ENCODE results near the gene ARHGAP11A. TPM values are rescaled to one million over a fixed set of nuclear protein-coding genes. Genes with fewer than 3 reads are reported as not detected.
A peak's percentile ranks its signal among the peaks of the same experiment; 100 is the strongest.

ARHGAP11A gene
- total RNA-seq, 1 donor from 2014 or later = 1.1 TPM

DNA sequence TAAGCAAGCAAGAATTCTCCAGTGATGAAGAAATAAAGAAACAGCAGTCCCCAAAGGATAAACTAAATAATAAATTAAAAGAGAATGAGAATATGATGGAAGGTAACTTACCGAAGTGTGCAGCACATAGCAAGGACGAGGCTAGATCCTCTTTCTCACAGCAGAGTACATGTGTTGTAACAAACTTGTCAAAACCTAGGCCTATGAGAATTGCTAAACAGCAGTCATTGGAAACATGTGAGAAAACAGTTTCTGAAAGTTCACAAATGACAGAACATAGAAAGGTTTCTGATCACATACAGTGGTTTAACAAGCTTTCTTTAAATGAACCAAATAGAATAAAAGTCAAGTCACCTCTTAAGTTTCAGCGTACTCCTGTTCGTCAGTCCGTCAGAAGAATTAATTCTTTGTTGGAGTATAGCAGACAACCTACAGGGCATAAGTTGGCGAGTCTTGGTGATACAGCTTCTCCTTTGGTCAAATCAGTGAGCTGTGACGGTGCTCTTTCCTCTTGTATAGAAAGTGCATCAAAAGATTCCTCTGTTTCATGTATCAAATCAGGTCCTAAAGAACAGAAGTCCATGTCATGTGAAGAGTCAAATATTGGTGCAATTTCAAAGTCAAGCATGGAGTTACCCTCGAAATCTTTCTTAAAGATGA, 21.7 kb downstream of the ARHGAP11A start:
- no peak for DNase-seq (ENCODE audit: low read depth)
- FAIRE-seq = peak; percentile 18
- Histone ChIP-seq H3K27me3 (ENCODE audit: control insufficient read depth, insufficient read depth, low read length) (no peaks in the 10 kb centered on the region), H3K4me3 (ENCODE audit: low read depth, low read length) (no peak overlapping the region), H3K36me3 (ENCODE audit: control insufficient read depth, insufficient read depth, low read length) (peaks cover 4% of the 10 kb centered on the region)
- TF ChIP-seq, protein P1, sequence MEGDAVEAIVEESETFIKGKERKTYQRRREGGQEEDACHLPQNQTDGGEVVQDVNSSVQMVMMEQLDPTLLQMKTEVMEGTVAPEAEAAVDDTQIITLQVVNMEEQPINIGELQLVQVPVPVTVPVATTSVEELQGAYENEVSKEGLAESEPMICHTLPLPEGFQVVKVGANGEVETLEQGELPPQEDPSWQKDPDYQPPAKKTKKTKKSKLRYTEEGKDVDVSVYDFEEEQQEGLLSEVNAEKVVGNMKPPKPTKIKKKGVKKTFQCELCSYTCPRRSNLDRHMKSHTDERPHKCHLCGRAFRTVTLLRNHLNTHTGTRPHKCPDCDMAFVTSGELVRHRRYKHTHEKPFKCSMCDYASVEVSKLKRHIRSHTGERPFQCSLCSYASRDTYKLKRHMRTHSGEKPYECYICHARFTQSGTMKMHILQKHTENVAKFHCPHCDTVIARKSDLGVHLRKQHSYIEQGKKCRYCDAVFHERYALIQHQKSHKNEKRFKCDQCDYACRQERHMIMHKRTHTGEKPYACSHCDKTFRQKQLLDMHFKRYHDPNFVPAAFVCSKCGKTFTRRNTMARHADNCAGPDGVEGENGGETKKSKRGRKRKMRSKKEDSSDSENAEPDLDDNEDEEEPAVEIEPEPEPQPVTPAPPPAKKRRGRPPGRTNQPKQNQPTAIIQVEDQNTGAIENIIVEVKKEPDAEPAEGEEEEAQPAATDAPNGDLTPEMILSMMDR (IDR thresholded peaks at IDR 0.05; ENCODE audit: insufficient read depth, low read length, severe bottlenecking) = no peak

DNA sequence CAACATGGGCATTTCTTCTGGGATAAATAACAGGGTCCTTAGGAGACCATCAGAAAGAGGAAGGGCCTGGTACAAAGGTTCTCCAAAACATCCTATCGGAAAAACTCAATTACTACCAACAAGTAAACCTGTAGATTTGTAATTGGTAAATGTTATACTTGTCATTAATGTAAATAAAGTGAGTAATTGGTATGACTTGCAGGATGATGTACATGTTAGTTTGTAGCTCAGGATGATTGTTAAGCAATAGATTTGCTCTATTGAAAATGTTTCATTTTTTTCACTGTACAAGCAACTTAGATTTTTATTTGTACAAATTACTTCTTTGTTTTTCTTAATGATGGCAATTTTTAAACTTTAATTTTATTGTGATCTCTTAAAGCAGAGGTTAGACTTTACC, 22.4 kb downstream of the ARHGAP11A start:
- H3K4me3 ChIP-seq (ENCODE audit: low read depth, low read length) = no peak overlapping the region
- FAIRE-seq = no peak
- no peaks in the 10 kb centered on the region for H3K27me3 ChIP-seq (ENCODE audit: control insufficient read depth, insufficient read depth, low read length)
- TF ChIP-seq, protein P1 (IDR thresholded peaks at IDR 0.05; ENCODE audit: insufficient read depth, low read length, severe bottlenecking) = no peak
- H3K36me3 ChIP-seq (ENCODE audit: control insufficient read depth, insufficient read depth, low read length) = peaks cover 4% of the 10 kb centered on the region
- DNase-seq (ENCODE audit: low read depth) = peak; percentile 76

DNA sequence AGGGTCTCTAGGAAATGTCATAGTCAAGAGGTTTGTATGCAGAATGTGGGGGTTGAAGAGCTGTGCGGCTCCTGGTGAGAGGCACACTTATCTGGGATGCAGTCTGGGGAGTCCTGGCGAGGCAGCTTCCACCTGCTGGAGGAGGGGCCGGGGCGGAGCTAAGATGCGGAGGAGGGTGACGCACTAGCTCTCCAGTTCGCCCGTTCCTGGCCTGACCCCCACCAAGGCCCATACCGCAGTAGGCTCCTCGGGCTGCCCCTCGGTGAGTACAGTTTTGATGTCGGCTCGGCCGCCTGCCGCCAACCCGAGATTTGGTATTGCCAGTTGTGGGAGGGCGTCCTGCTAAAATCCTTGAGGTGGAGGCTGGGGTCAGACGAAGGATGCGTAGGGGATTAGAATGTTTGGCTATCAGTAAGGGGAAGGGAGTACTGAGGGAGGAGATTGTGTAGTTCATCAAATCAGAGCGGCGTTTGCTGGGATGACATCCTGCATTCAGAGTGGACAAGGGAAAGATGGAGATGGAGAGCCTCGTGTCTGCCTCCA, 26.3 kb downstream of the ARHGAP11A start, which contains the start of gene SCG5:
TSS of gene SCG5 (plus strand) at position 194 of the 543 bp plus-strand sequence. CDS start 1,883 bp downstream, outside the sequence.
- DNase-seq (ENCODE audit: low read depth) (peak; percentile 38), FAIRE-seq (no peak)
- H3K4me3 ChIP-seq (ENCODE audit: low read depth, low read length) = peak within 1 kb of the TSS; percentile 33
- TF ChIP-seq, protein P1 (IDR thresholded peaks at IDR 0.05; ENCODE audit: insufficient read depth, low read length, severe bottlenecking) = no peak
- no peaks in the 10 kb centered on the region for H3K27me3 ChIP-seq (ENCODE audit: control insufficient read depth, insufficient read depth, low read length)
- no peaks in the 10 kb centered on the region for H3K36me3 ChIP-seq (ENCODE audit: control insufficient read depth, insufficient read depth, low read length)

DNA sequence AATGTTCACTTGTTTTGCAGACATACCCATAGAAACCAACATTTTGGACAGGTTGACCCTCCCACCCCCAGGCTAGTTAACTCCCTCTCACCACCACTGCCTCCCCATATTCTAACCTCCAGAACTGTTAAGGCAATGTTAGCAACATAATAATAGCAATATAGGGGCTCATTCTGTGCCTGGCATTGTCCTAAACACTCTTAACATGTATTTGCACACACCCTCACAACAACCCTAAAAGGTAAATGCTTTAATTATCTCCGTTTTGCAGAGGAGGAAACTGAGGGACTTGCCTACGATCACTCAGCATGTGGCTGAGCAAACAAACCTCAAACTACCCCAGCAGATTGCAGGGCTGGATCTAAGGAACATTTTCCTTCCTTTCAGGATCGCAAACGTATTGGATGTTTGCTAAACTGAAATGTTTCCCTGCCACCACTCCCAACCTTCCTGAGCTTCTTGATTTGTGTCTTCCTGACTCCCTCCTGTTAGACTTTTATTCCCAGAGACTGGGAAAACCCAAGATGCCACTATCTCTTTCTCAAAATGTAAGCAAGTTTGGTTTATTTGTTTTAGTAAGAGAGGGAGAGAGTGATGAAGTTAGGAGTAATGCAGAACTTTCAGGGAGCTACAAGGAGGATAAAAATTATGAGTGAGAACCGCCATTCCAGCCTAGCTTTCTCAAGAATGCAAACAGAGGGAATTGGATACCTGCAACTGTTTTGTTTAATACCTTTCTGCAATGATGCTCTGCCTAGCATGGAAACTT, 27.5 kb downstream of the ARHGAP11A start:
- Histone ChIP-seq H3K36me3 (ENCODE audit: control insufficient read depth, insufficient read depth, low read length) (no peaks in the 10 kb centered on the region), H3K4me3 (ENCODE audit: low read depth, low read length) (no peak overlapping the region), H3K27me3 (ENCODE audit: control insufficient read depth, insufficient read depth, low read length) (no peaks in the 10 kb centered on the region)
- FAIRE-seq (no peak), DNase-seq (ENCODE audit: low read depth) (no peak)
- TF ChIP-seq, protein P1 (IDR thresholded peaks at IDR 0.05; ENCODE audit: insufficient read depth, low read length, severe bottlenecking) = no peak

DNA sequence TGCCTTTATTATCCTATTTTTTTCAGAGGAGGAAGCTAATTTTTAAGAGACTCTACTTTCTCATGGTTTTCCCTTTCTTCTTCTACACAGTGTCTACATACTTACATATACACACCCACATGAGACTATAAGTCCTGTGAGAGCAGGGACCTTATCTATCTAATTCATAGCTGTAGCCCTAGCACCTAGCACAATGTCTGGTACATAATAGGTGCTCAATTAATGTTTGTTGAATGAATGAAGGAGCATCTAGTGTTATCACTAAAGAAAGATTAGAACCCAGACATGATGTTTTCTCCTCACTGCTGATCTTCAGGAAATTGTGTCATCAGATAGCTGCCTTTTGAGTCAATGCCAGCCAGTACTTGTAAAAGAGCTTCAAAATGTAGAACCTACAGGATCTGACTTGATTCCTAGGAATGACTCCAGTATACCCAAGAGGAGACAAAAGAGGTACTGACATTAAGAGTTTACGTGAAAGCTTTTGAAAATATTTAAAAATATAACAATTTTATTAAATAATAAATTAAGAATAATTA, 28.7 kb downstream of the ARHGAP11A start:
- Histone ChIP-seq H3K27me3 (ENCODE audit: control insufficient read depth, insufficient read depth, low read length) (no peaks in the 10 kb centered on the region), H3K36me3 (ENCODE audit: control insufficient read depth, insufficient read depth, low read length) (no peaks in the 10 kb centered on the region), H3K4me3 (ENCODE audit: low read depth, low read length) (no peak overlapping the region)
- FAIRE-seq = no peak
- peak; percentile 88 for DNase-seq (ENCODE audit: low read depth)
- TF ChIP-seq, protein P1 (IDR thresholded peaks at IDR 0.05; ENCODE audit: insufficient read depth, low read length, severe bottlenecking) = no peak
